ENCODE data around the gene SSC5D.

The SSC5D gene

DNA sequence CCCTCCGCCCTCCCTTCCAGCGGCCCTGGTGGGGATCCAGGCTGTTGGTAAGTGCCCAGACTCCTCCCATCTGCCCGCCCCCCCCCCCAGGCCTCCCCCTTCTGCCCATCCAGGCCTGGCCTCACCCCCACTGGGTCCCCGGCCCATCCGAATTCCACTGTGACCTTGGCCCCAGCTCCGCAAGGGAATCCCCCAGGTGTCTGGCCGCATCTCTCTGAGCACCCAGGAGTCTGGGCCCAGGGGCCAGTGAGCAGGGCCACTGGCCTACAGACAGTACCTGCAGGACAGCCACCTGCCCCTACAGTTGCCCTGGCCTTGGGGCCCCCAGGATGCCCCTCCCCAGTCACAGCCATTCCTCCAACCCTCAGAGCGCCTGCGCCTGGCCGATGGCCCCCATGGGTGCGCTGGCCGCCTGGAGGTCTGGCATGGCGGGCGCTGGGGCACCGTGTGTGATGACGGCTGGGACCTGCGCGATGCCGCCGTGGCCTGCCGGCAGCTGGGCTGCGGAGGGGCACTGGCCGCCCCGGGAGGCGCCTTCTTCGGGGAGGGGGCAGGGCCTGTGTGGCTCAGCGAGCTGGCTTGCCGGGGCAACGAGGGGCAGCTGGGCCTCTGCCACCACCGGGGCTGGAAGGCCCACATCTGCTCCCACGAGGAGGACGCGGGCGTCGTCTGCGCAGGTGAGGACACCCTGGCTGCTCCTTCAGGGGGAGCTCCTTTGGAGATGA is 912 bp downstream of the SSC5D start:
- Histone ChIP-seq H3K36me3 (ENCODE audit: control insufficient read depth in 1 of 2, insufficient read depth in 2 of 2, low read length in 2 of 2) (no peaks in the 10 kb centered on the region), H3K27ac (ENCODE audit: low read depth, low read length) (no peak overlapping the region), H3K4me3 (ENCODE audit: low read depth in 1 of 2, low read length in 2 of 2) (no peak overlapping the region), H3K4me1 (ENCODE audit: control insufficient read depth in 1 of 2, insufficient read depth in 2 of 2, low read length in 2 of 2) (peaks cover 8 to 11% of the 10 kb centered on the region in 2 donors), H3K9me3 (ENCODE audit: control insufficient read depth in 1 of 2, low read length in 2 of 2) (no peaks in the 10 kb centered on the region), H3K27me3 (ENCODE audit: control insufficient read depth in 1 of 2, insufficient read depth in 2 of 2, low read length in 2 of 2) (peaks cover 6 to 32% of the 10 kb centered on the region in 2 donors), H3K9ac (ENCODE audit: low read depth in 1 of 2, low read length in 2 of 2) (no peak overlapping the region)

DNA sequence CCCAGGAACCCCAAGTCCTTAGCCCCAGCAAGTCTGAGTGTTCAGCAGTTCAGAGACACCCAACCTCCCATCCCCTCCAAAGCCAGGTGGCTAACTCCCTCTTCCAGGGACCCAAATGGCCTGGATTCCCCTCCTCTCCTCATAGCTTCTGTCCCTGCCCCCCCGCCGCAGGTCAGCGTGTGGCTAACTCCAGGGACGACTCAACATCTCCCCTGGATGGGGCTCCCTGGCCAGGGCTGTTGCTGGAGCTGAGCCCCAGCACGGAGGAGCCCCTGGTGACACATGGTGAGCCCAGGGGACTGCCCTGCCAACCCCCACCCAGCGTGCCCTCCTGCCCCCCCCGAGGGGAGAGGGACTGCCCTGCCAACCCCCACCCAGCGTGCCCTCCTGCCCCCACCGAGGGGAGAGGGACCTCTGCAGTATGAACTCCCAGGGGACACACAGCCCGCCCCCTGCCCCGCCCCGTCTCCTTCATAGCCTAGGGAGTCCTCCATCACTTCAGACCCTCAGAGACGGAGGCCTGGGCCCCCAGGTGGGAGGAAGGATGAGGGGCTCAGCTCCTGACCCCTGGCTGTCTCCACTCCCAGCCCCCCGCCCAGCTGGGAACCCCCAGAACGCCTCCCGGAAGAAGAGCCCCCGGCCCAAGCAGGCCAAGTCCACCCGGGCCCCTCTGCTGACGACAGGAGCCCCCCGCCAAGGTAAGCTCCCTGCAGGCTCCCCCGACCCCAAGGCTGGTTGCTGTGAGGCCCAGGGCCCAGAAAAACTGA is 1.7 kb downstream of the SSC5D start:
- no peak overlapping the region for H3K27ac ChIP-seq (ENCODE audit: low read depth, low read length)
- no peak overlapping the region for H3K9ac ChIP-seq (ENCODE audit: low read depth in 1 of 2, low read length in 2 of 2)
- no peak overlapping the region for H3K4me3 ChIP-seq (ENCODE audit: low read depth in 1 of 2, low read length in 2 of 2)
- no peaks in the 10 kb centered on the region for H3K36me3 ChIP-seq (ENCODE audit: control insufficient read depth in 1 of 2, insufficient read depth in 2 of 2, low read length in 2 of 2)
- H3K27me3 ChIP-seq (ENCODE audit: control insufficient read depth in 1 of 2, insufficient read depth in 2 of 2, low read length in 2 of 2), result peaks cover 6 to 35% of the 10 kb centered on the region in 2 donors
- no peaks in the 10 kb centered on the region for H3K9me3 ChIP-seq (ENCODE audit: control insufficient read depth in 1 of 2, low read length in 2 of 2)
- peaks cover 3 to 4% of the 10 kb centered on the region in 2 donors for H3K4me1 ChIP-seq (ENCODE audit: control insufficient read depth in 1 of 2, insufficient read depth in 2 of 2, low read length in 2 of 2)

DNA sequence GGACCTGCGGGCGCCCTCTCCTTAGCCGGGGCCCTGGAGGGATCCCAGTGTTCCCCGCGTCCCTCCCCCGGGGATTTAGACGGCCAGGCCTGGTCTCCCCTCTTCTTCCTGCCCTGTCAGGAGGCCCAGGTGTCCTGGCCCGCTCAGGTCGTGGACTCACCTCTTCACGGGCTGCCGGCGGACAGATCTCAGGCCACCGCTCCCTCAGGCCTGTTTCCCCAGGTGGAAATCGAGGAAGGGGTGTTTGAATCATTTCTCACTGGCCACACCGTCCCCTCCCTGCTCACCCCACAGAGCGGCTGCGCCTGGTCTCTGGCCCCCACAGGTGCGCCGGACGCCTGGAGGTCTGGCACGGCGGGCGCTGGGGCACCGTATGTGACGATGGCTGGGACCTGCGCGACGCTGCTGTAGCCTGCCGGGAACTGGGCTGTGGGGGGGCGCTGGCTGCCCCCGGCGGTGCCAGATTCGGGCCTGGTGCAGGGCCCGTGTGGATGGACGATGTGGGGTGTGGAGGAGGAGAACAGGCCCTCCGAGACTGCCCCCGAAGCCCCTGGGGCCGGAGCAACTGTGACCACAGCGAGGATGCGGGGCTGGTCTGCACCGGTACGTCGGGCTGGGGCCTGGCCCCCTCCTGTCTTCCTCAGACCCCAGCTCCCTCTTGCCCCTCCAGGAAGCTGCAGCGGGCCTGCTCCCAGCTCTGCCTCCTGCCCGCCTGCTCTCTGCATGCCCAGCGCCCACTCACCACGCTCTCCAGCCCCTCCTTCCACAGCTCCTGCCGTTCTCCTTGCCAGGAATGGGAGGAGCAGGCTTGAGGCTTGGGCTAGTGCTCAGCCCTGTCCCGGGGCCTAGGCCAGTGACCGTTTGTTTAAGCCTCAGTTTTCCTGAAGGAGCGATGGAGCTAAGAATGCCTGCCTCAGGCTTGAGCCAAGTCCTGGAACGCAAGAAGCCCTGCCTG is 2.5 kb downstream of the SSC5D start:
- H3K27me3 ChIP-seq (ENCODE audit: control insufficient read depth in 1 of 2, insufficient read depth in 2 of 2, low read length in 2 of 2), result peaks cover 6 to 35% of the 10 kb centered on the region in 2 donors
- H3K4me1 ChIP-seq (ENCODE audit: control insufficient read depth in 1 of 2, insufficient read depth in 2 of 2, low read length in 2 of 2), result peaks cover 3 to 4% of the 10 kb centered on the region in 2 donors
- H3K9ac ChIP-seq (ENCODE audit: low read depth in 1 of 2, low read length in 2 of 2), result no peak overlapping the region

DNA sequence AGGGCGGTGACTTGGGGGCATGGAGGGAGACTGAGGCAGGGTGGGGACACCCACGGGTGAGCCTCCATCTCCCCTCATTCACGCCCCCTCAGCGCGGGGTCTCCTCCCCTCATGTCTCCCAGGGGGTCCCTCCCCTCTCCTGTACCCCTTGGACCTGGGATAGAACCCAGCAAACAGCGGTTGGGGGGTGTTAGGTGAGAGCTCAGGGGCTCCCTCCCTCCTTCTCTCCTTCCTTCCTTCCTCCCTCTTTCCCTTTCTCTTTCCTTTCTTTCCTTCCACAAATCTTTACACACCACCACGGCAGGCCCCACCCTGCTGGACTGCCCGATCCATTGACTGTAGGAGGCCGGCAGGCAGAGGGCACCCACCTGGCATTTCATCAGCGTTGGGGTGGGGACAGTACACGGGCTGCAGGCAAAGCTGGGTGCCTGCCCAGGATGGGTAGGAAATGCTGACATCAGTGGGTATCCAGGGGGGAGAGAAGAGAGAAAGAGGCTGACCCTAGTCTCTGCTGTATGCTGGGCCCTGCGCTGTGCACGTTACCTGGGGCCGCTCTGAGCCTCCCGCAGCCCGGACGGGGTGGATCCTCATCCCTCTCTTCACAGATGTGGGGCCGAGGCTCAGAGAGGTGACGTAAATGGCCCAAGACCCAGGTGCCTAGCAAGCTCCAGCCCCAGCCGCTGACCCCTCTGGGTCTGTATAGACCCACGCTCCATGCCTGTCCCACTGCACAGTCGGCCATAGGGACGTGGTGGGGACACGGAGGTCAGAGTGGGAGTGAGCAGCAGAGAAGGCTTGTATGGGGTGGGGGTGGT is 3.5 kb downstream of the SSC5D start:
- no peaks in the 10 kb centered on the region for H3K9me3 ChIP-seq (ENCODE audit: control insufficient read depth in 1 of 2, low read length in 2 of 2)
- H3K36me3 ChIP-seq (ENCODE audit: control insufficient read depth in 1 of 2, insufficient read depth in 2 of 2, low read length in 2 of 2), result no peaks in the 10 kb centered on the region
- H3K4me3 ChIP-seq (ENCODE audit: low read depth in 1 of 2, low read length in 2 of 2), result no peak overlapping the region
- peaks cover 6 to 28% of the 10 kb centered on the region in 2 donors for H3K27me3 ChIP-seq (ENCODE audit: control insufficient read depth in 1 of 2, insufficient read depth in 2 of 2, low read length in 2 of 2)
- no peak overlapping the region for H3K27ac ChIP-seq (ENCODE audit: low read depth, low read length)
- peaks cover 0 to 3% of the 10 kb centered on the region in 2 donors for H3K4me1 ChIP-seq (ENCODE audit: control insufficient read depth in 1 of 2, insufficient read depth in 2 of 2, low read length in 2 of 2)
- H3K9ac ChIP-seq (ENCODE audit: low read depth in 1 of 2, low read length in 2 of 2), result no peak overlapping the region

More for the DNA sequence above, 2.5 kb downstream of the SSC5D start:
- Histone ChIP-seq H3K27ac (ENCODE audit: low read depth, low read length) (no peak overlapping the region), H3K9me3 (ENCODE audit: control insufficient read depth in 1 of 2, low read length in 2 of 2) (no peaks in the 10 kb centered on the region), H3K36me3 (ENCODE audit: control insufficient read depth in 1 of 2, insufficient read depth in 2 of 2, low read length in 2 of 2) (no peaks in the 10 kb centered on the region), H3K4me3 (ENCODE audit: low read depth in 1 of 2, low read length in 2 of 2) (no peak overlapping the region)

DNA sequence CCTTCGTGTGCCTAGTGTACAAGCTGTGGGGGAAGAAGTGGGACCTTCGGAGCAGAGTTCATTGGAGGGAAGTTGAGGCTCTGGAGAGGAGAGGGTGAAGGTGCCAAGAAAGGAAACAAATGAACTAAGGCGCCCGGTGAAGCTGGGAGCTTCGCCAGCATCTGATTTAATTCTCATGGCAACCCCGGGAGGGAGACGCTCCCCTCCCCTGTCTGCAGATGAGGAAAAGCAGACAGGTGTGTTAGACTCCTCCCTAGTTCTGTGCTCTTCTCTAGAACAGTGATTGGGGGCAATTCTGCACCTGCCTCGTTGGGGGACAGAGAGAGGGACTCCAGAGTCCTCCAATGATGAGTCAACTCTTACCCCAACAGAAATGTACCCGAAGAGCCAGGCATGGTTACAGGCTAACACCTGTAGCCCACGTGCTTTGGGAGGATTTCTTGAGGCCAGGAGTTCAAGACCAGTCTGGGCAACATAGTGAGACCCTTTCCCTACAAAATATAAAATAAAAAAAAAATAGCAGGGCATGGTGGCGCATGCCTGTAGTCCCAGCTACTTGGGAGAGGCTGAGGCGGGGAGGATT is 4.2 kb downstream of the SSC5D start:
- peaks cover 4 to 21% of the 10 kb centered on the region in 2 donors for H3K27me3 ChIP-seq (ENCODE audit: control insufficient read depth in 1 of 2, insufficient read depth in 2 of 2, low read length in 2 of 2)
- H3K27ac ChIP-seq (ENCODE audit: low read depth, low read length), result no peak overlapping the region
- peaks cover 0 to 3% of the 10 kb centered on the region in 2 donors for H3K4me1 ChIP-seq (ENCODE audit: control insufficient read depth in 1 of 2, insufficient read depth in 2 of 2, low read length in 2 of 2)
- H3K9me3 ChIP-seq (ENCODE audit: control insufficient read depth in 1 of 2, low read length in 2 of 2), result no peaks in the 10 kb centered on the region
- H3K36me3 ChIP-seq (ENCODE audit: control insufficient read depth in 1 of 2, insufficient read depth in 2 of 2, low read length in 2 of 2), result no peaks in the 10 kb centered on the region
- H3K4me3 ChIP-seq (ENCODE audit: low read depth in 1 of 2, low read length in 2 of 2), result no peak overlapping the region
- H3K9ac ChIP-seq (ENCODE audit: low read depth in 1 of 2, low read length in 2 of 2), result no peak overlapping the region

DNA sequence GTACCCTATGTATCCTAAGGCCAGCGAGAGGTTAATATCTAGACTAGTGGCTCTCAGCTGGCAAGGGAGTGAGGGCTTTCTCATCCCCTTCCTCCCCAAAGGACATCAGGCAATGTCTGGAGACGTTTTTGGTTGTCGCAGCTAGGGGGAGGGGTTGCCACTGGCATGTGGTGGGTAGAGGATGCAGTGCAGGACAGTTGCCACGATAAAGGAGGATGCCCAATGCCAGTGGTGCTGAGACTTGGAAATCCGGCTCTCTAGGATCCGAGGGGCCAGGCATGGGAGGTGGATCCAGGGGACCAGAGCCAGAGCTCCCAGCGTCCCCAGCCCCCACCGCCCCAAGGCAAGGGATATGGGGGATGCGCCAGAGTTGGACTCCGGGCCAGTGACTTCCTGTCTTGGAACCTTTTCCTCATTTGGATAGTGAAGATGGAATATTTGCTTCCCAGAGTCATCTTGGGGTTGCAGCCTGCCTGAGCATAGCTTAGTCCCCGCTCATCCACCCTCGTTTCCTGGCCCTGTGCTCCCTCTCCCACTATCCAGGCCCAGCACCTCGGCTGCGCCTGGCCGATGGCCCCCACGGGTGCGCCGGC is 4.9 kb downstream of the SSC5D start:
- no peak overlapping the region for H3K4me3 ChIP-seq (ENCODE audit: low read depth in 1 of 2, low read length in 2 of 2)
- no peak overlapping the region for H3K9ac ChIP-seq (ENCODE audit: low read depth in 1 of 2, low read length in 2 of 2)
- peaks cover 0 to 21% of the 10 kb centered on the region in 2 donors for H3K27me3 ChIP-seq (ENCODE audit: control insufficient read depth in 1 of 2, insufficient read depth in 2 of 2, low read length in 2 of 2)
- H3K27ac ChIP-seq (ENCODE audit: low read depth, low read length), result no peak overlapping the region
- H3K36me3 ChIP-seq (ENCODE audit: control insufficient read depth in 1 of 2, insufficient read depth in 2 of 2, low read length in 2 of 2), result no peaks in the 10 kb centered on the region
- H3K4me1 ChIP-seq (ENCODE audit: control insufficient read depth in 1 of 2, insufficient read depth in 2 of 2, low read length in 2 of 2), result peaks cover 0 to 3% of the 10 kb centered on the region in 2 donors
- H3K9me3 ChIP-seq (ENCODE audit: control insufficient read depth in 1 of 2, low read length in 2 of 2), result no peaks in the 10 kb centered on the region

DNA sequence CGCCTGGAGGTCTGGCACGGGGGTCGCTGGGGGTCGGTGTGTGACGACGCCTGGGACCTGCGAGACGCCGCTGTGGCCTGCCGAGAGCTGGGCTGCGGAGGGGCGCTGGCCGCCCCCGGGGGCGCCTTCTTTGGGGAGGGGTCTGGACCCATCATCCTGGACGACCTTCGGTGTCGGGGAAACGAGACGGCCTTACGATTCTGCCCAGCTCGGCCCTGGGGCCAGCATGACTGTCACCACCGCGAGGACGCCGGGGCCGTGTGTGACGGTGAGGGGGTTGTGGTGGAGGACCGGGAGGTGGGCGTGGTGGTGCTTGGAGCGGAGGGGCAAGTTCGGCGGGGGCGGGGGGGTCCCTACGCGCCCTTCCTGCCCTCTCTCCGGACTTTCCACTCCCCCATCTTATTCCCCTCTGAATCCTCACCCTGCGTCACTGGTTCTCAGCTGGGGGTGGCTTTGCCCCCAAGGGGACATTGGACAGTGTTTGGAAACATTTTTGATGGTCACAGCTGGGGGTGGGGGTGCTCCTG is 5.5 kb downstream of the SSC5D start:
- Histone ChIP-seq H3K27me3 (ENCODE audit: control insufficient read depth in 1 of 2, insufficient read depth in 2 of 2, low read length in 2 of 2) (peaks cover 0 to 21% of the 10 kb centered on the region in 2 donors), H3K4me1 (ENCODE audit: control insufficient read depth in 1 of 2, insufficient read depth in 2 of 2, low read length in 2 of 2) (peaks cover 0 to 3% of the 10 kb centered on the region in 2 donors), H3K4me3 (ENCODE audit: low read depth in 1 of 2, low read length in 2 of 2) (no peak overlapping the region), H3K9ac (ENCODE audit: low read depth in 1 of 2, low read length in 2 of 2) (no peak overlapping the region), H3K9me3 (ENCODE audit: control insufficient read depth in 1 of 2, low read length in 2 of 2) (no peaks in the 10 kb centered on the region), H3K36me3 (ENCODE audit: control insufficient read depth in 1 of 2, insufficient read depth in 2 of 2, low read length in 2 of 2) (no peaks in the 10 kb centered on the region), H3K27ac (ENCODE audit: low read depth, low read length) (no peak overlapping the region)

DNA sequence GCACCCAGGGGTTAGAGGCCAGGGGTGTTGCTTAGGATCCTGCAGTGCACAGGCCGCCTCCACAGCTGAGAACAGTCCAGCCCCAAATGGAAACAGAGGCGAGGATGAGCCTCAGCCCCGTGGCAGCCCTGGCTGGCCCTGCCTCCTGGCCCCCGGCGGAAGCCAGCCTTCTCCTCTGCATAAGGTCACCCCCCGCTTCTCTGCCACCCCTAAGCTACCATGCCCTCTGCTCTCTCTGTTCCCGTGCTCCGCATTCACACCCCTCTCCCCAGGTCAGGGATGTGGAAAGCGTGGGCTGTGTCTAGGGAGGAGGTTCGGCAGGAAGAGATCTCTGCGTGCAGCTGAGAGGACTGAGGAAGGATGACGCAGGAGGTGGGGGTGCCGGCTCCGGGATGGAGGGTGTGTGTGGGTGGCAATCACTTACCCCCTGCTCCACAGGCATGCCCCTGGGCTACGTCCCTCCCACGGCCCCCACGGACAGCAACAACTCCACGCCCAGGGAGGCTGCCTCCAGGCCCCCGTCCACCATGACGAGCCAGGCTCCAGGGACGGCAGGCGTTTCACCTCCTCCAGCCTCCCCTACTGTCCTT is 6.0 kb downstream of the SSC5D start:
- Histone ChIP-seq H3K9ac (ENCODE audit: low read depth in 1 of 2, low read length in 2 of 2) (no peak overlapping the region), H3K4me1 (ENCODE audit: control insufficient read depth in 1 of 2, insufficient read depth in 2 of 2, low read length in 2 of 2) (peaks cover 0 to 3% of the 10 kb centered on the region in 2 donors), H3K4me3 (ENCODE audit: low read depth in 1 of 2, low read length in 2 of 2) (no peak overlapping the region), H3K36me3 (ENCODE audit: control insufficient read depth in 1 of 2, insufficient read depth in 2 of 2, low read length in 2 of 2) (no peaks in the 10 kb centered on the region), H3K27me3 (ENCODE audit: control insufficient read depth in 1 of 2, insufficient read depth in 2 of 2, low read length in 2 of 2) (peaks cover 0 to 21% of the 10 kb centered on the region in 2 donors), H3K9me3 (ENCODE audit: control insufficient read depth in 1 of 2, low read length in 2 of 2) (no peaks in the 10 kb centered on the region), H3K27ac (ENCODE audit: low read depth, low read length) (peak overlapping the region; percentile 3)

Measured in duodenal mucosa (tissue), 2 donors.